GM12878 (cell line): Measurements from ENCODE around the gene NRP1.

Experiments used
- NRF1 ChIP-seq: conservative IDR thresholded peaks from 2 replicates; pipeline ENCODE4 v1.6.1; 2011; ENCODE audit warnings: mild to moderate bottlenecking, low read depth, low read length, improper control_type of control experiment
- POLR2A ChIP-seq: IDR thresholded peaks from 2 replicates; pipeline ENCODE4 v1.6.1; 2011; ENCODE audit warnings: low read depth, mild to moderate bottlenecking, low read length

GRCh38 chr10:33248638-33249037 is 85.8 kb downstream of the NRP1 start:
- TF ChIP-seq POLR2A: no peak
- no peak for TF ChIP-seq NRF1
